Fibroblast of lung (primary cell): ENCODE data around the gene RNASEH2C. TPM values are rescaled to one million over a fixed set of nuclear protein-coding genes. Genes with fewer than 3 reads are reported as not detected.
"Not testable (repeated sequence)": the region's sequence is repeated elsewhere in the genome, so short reads cannot be mapped to it uniquely, and the experiment has no call there.

Source experiments
- DNase-seq, 2 donors: peaks; one replicate each; pipeline versions ENCODE4 v3.0.0 to v3.0.0-alpha.2; 2010; ENCODE audit warnings: low read depth in 2 of 2
- H2AFZ ChIP-seq: 2 replicates; pipeline ENCODE4 v1.5.1; 2012; ENCODE audit warnings: low read length, control low read depth, inconsistent platforms
- H3K27ac ChIP-seq: 2 replicates; pipeline ENCODE4 v1.5.1; 2011; ENCODE audit warnings: low read length, control low read depth; ENCODE audit not compliant: insufficient read depth
- H3K27me3 ChIP-seq: 2 replicates; pipeline ENCODE4 v1.5.1; 2011; ENCODE audit warnings: mild to moderate bottlenecking, low read length; ENCODE audit not compliant: control insufficient read depth, insufficient read depth
- H3K36me3 ChIP-seq: 2 replicates; pipeline ENCODE4 v1.5.1; 2011; ENCODE audit warnings: low read length; ENCODE audit not compliant: control insufficient read depth, insufficient read depth
- H3K4me1 ChIP-seq: 2 replicates; pipeline ENCODE4 v1.5.1; 2011; ENCODE audit warnings: low read length; ENCODE audit not compliant: control insufficient read depth, insufficient read depth; ENCODE audit errors: extremely low read depth
- H3K4me2 ChIP-seq: 2 replicates; pipeline ENCODE4 v1.5.1; 2011; ENCODE audit warnings: low read length, control low read depth; ENCODE audit not compliant: insufficient read depth; ENCODE audit errors: extremely low read depth
- H3K4me3 ChIP-seq, 4 experiments: fragments of 200-600 bp in 1 of 4; sonication (generic) in 1 of 4; replicated peaks in 1 of 4; 2 replicates each; pipeline ENCODE4 v1.5.1; 2011 to 2016; ENCODE audit warnings: low read length in 4 of 4, low read depth in 3 of 4, mild to moderate bottlenecking in 3 of 4, control low read depth in 2 of 4, inconsistent platforms in 1 of 4, mixed read lengths in 1 of 4; ENCODE audit not compliant: insufficient read depth in 1 of 4; ENCODE audit errors: control extremely low read depth in 1 of 4
- H3K79me2 ChIP-seq: 2 replicates; pipeline ENCODE4 v1.5.1; 2012; ENCODE audit warnings: mild to moderate bottlenecking, low read length, inconsistent platforms; ENCODE audit not compliant: control insufficient read depth, insufficient read depth
- H3K9ac ChIP-seq: 2 replicates; pipeline ENCODE4 v1.5.1; 2011; ENCODE audit warnings: mild to moderate bottlenecking, low read length, control low read depth; ENCODE audit not compliant: insufficient read depth
- H3K9me3 ChIP-seq: 2 replicates; pipeline ENCODE4 v1.5.1; 2012; ENCODE audit warnings: low read depth, low read length; ENCODE audit not compliant: control insufficient read depth, insufficient read depth
- H4K20me1 ChIP-seq: 2 replicates; pipeline ENCODE4 v1.5.1; 2011; ENCODE audit warnings: low read length; ENCODE audit not compliant: control insufficient read depth, insufficient read depth; ENCODE audit errors: extremely low read depth
- CTCF ChIP-seq, 2 donors: IDR thresholded peaks in 1 of 2; conservative IDR thresholded peaks in 1 of 2; 1 replicate in 1 of 2; 2 replicates in 1 of 2; pipeline ENCODE4 v1.5.1; 2011 to 2012; ENCODE audit warnings: low read length in 2 of 2, control low read depth in 1 of 2, inconsistent platforms in 1 of 2, low read depth in 1 of 2, mild to moderate bottlenecking in 1 of 2
- EZH2 ChIP-seq: IDR thresholded peaks from 2 replicates; pipeline ENCODE4 v1.5.1; 2012; ENCODE audit warnings: low read length, control low read depth, mild to moderate bottlenecking; ENCODE audit errors: missing control alignments
- polyA plus RNA-seq, 2 donors: library from polyadenylated mRNA; depleted of rRNA in 1 of 2; stranded (reverse) in 1 of 2; unstranded in 1 of 2; fragments of >200 nt; gene quantifications; 2 replicates each; pipeline ENCODE4 v1.2.1, GENCODE V29; 2011 to 2012; ENCODE audit warnings: missing spikeins in 1 of 2
- total RNA-seq: library from RNA; depleted of rRNA; stranded (reverse); fragments of >200 nt; gene quantifications from 2 replicates; pipeline ENCODE4 v1.2.1, GENCODE V29; 2014

The RNASEH2C gene
- total and polyA plus RNA-seq, 2 donors (not counting 1 experiment from before 2014, with no cell fraction given), result 12.6 to 29.1 TPM

- H2AFZ ChIP-seq, H3K79me2 ChIP-seq, H3K9ac ChIP-seq, H3K4me2 ChIP-seq, H3K4me1 ChIP-seq, H3K9me3 ChIP-seq, H3K27me3 ChIP-seq, H3K4me3 ChIP-seq, H3K36me3 ChIP-seq, H3K27ac ChIP-seq, H4K20me1 ChIP-seq: not testable (repeated sequence)
- TF ChIP-seq CTCF (conservative IDR thresholded peaks at IDR 0.05 in 1 of 2, IDR thresholded peaks at IDR 0.05 in 1 of 2; ENCODE audit: low read depth in 1 of 2, low read length in 2 of 2), result peak; percentile 36 to 44
- peak; percentile 30 to 33 for DNase-seq
These were observed 14.3 kb downstream of the RNASEH2C start for GRCh38 chr11:65706303-65706763.

GRCh38 chr11:65703846-65704245, 16.8 kb downstream of the RNASEH2C start:
- no peak for DNase-seq
- Histone ChIP-seq H3K79me2 (no peaks in the 10 kb centered on the region), H2AFZ (no peak overlapping the region), H4K20me1 (no peaks in the 10 kb centered on the region), H3K27ac (no peak overlapping the region), H3K9ac (no peak overlapping the region), H3K9me3 (no peaks in the 10 kb centered on the region), H3K36me3 (no peaks in the 10 kb centered on the region), H3K4me1 (no peaks in the 10 kb centered on the region), H3K4me3 (no peak overlapping the region), H3K4me2 (no peak overlapping the region), H3K27me3 (peaks cover 4% of the 10 kb centered on the region)
- no peak for TF ChIP-seq EZH2
- no peak for TF ChIP-seq CTCF (conservative IDR thresholded peaks at IDR 0.05 in 1 of 2, IDR thresholded peaks at IDR 0.05 in 1 of 2; ENCODE audit: low read depth in 1 of 2, low read length in 2 of 2)

- Histone ChIP-seq H3K4me2 (no peak overlapping the region), H2AFZ (no peak overlapping the region), H3K27ac (no peak overlapping the region), H3K9me3 (no peaks in the 10 kb centered on the region), H4K20me1 (no peaks in the 10 kb centered on the region), H3K27me3 (peaks cover 4% of the 10 kb centered on the region), H3K79me2 (no peaks in the 10 kb centered on the region), H3K4me1 (no peaks in the 10 kb centered on the region), H3K4me3 (no peak overlapping the region), H3K36me3 (no peaks in the 10 kb centered on the region), H3K9ac (no peak overlapping the region)
- DNase-seq, result no peak
- TF ChIP-seq CTCF (conservative IDR thresholded peaks at IDR 0.05 in 1 of 2, IDR thresholded peaks at IDR 0.05 in 1 of 2; ENCODE audit: low read depth in 1 of 2, low read length in 2 of 2), result no peak
- no peak for TF ChIP-seq EZH2
These were observed 18.9 kb downstream of the RNASEH2C start for GRCh38 chr11:65701686-65702085.
